GM10266 (cell line): Measurements from ENCODE around the gene NHERF2.

ENCODE experiments used
- DNase-seq: peaks from one replicate; pipeline ENCODE4 v3.0.0; 2012; ENCODE audit errors: extremely low spot score
- CTCF ChIP-seq: IDR thresholded peaks from 2 replicates; pipeline ENCODE4 v1.5.1; 2012; ENCODE audit warnings: mild to moderate bottlenecking, low read depth; ENCODE audit not compliant: control insufficient read depth, insufficient read depth; ENCODE audit errors: missing control alignments

Gene NHERF2

GRCh38 chr16:2025251-2025650, 1.5 kb upstream of the NHERF2 start:
- DNase-seq, result no peak
- TF ChIP-seq CTCF, result no peak

GRCh38 chr16:2025878-2026460, 733 bp upstream of the NHERF2 start:
- DNase-seq, result no peak
- no peak for TF ChIP-seq CTCF

GRCh38 chr16:2027024-2028010, 615 bp downstream of the NHERF2 start:
- TF ChIP-seq CTCF, result no peak
- DNase-seq, result no peak

- TF ChIP-seq CTCF, result no peak
- DNase-seq, result no peak
Observed at GRCh38 chr16:2028146-2028545, 1.4 kb downstream of the NHERF2 start.

- no peak for DNase-seq
- TF ChIP-seq CTCF, result no peak
Observed at GRCh38 chr16:2028620-2029220, 2.0 kb downstream of the NHERF2 start.

- no peak for DNase-seq
- no peak for TF ChIP-seq CTCF
Observed at GRCh38 chr16:2029350-2029749, 2.6 kb downstream of the NHERF2 start.
